AG04449 (cell line): ENCODE results near the gene E2F7.

Experiments
- CTCF ChIA-PET: fragments of 350-600 bp; formaldehyde crosslinking; extraction: SDS; loops from one replicate; lab custom pipeline; 2021; ENCODE audit warnings: antibody characterized with exemption; lab: Yijun Ruan, JAX
- POLR2A ChIA-PET: fragments of 400-600, 350-600 bp; formaldehyde crosslinking; extraction: SDS; loops from one replicate; lab custom pipeline; 2020; ENCODE audit warnings: antibody characterized with exemption, inconsistent platforms; lab: Yijun Ruan, JAX
- DNase-seq: peaks from one replicate; pipeline ENCODE4 v3.0.0-alpha.2; 2010; ENCODE audit warnings: low read depth, low spot score
- H3K4me3 ChIP-seq: 2 replicates; pipeline ENCODE4 v1.5.1; 2011; ENCODE audit warnings: low read depth, mild to moderate bottlenecking, control low read depth, low read length
- CTCF ChIP-seq: IDR thresholded peaks from one replicate; pipeline ENCODE4 v1.5.1; 2011; ENCODE audit warnings: mild to moderate bottlenecking, moderate library complexity, low read length, control low read depth, inconsistent platforms; ENCODE audit not compliant: insufficient read depth; ENCODE audit errors: missing control alignments

Gene E2F7

GRCh38 chr12:77045183-77045582 is 20.2 kb downstream of the E2F7 start:
- ChIA-PET POLR2A (no interaction called here), CTCF (no interaction called here)
- H3K4me3 ChIP-seq: no peak overlapping the region
- no peak for TF ChIP-seq CTCF
- DNase-seq: no peak

DNA sequence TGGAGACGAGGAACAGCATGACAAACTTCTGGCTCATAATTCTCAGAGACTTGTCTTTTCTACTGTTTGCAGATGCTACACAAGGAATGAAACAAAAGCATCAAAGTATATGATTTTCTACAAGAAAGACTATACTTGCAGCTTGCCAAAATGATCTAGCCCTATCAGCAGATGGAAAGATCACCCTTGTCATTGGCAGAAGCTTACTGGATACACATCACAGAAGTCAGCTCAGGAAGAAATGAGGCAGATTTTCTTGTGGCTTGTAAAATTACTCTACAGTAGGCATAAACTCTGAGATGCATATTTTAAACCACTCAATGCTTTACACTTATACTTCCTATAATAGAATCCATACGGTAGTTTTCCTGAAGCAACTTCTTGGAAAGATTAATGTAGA is 20.6 kb downstream of the E2F7 start:
- no peak for TF ChIP-seq CTCF
- ChIA-PET CTCF (no interaction called here), POLR2A (no interaction called here)
- H3K4me3 ChIP-seq: no peak overlapping the region
- DNase-seq: no peak

DNA sequence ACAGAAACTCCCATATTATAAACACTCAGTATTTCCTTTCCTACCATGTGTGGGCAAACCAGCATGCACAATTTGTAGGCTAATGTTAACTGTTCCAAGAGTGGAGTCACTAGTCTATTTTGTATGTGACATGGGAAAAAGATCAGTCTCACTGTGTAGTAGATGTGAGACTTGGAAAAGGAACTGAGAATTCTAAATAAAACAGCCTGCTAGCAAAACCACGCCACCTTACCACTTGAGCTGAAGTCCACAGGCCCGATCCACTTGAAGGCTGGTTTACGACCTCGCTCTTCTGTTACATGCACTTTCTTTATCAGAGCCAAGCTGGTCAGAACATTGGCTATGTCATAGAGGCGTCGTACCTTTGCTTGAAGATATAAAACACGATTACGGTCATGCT is 22.5 kb downstream of the E2F7 start:
- CTCF ChIA-PET: interaction anchor here (0.8 to 0.9 kb wide), 2 partner anchors 8 to 10 kb away, joined by 3 to 5 read pairs; no protein-coding TSS in a partner anchor

GRCh38 chr12:77040231-77040630 is 25.1 kb downstream of the E2F7 start:
- ChIA-PET POLR2A (no interaction called here), CTCF (interaction anchor here (1.4 to 3.0 kb wide), 3 partner anchors 10 to 29 kb away, joined by 4 to 27 read pairs (median 6); no protein-coding TSS in a partner anchor)
- no peak overlapping the region for H3K4me3 ChIP-seq
- no peak for TF ChIP-seq CTCF
- DNase-seq: no peak

More for the DNA sequence above, 22.5 kb downstream of the E2F7 start:
- POLR2A ChIA-PET: no interaction called here
- no peak for DNase-seq
- H3K4me3 ChIP-seq: no peak overlapping the region
- TF ChIP-seq CTCF: no peak

DNA sequence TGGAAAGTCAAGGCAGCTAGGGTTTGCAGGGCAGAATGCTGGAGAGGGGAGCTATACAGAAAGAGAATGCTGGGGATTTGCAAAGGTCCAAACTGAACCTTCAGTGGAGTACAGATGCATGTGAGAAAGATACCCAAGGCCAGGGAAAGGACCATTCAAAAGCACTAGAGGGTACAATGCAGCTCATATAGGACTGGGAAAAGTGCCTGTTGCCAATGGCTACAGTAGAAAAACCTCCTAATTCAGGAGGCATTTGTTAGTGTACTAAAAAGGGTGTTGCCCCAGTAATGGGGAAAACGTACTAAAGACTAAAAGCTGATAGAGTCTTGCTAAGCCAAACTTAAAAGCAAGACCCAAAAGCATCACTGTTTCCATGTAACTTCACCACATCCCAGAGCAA is 30.1 kb downstream of the E2F7 start:
- no peak for TF ChIP-seq CTCF
- H3K4me3 ChIP-seq: no peak overlapping the region
- ChIA-PET POLR2A (no interaction called here), CTCF (interaction anchor here (2.2 to 4.4 kb wide), 3 partner anchors 12 to 24 kb away, joined by 10 to 38 read pairs (median 15); no protein-coding TSS in a partner anchor)
- DNase-seq: no peak

- no peak for DNase-seq
- no peak for TF ChIP-seq CTCF
- H3K4me3 ChIP-seq: no peak overlapping the region
- POLR2A ChIA-PET: no interaction called here
- CTCF ChIA-PET: interaction anchor here (0.8 to 4.4 kb wide), 9 partner anchors 9 to 652 kb away, joined by 3 to 38 read pairs (median 3); no protein-coding TSS in a partner anchor
These were observed 31.5 kb downstream of the E2F7 start for GRCh38 chr12:77033658-77034536.
